NCI-H524 treated with DMSO at 0.1 percent for 48 hours (cell line): ENCODE measurements around the gene SRPX2.

ENCODE experiments used
- DNase-seq: peaks from one replicate; lab custom pipeline; 2025; lab: John Stamatoyannopoulos, UW

Gene SRPX2, protein sequence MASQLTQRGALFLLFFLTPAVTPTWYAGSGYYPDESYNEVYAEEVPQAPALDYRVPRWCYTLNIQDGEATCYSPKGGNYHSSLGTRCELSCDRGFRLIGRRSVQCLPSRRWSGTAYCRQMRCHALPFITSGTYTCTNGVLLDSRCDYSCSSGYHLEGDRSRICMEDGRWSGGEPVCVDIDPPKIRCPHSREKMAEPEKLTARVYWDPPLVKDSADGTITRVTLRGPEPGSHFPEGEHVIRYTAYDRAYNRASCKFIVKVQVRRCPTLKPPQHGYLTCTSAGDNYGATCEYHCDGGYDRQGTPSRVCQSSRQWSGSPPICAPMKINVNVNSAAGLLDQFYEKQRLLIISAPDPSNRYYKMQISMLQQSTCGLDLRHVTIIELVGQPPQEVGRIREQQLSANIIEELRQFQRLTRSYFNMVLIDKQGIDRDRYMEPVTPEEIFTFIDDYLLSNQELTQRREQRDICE

DNA sequence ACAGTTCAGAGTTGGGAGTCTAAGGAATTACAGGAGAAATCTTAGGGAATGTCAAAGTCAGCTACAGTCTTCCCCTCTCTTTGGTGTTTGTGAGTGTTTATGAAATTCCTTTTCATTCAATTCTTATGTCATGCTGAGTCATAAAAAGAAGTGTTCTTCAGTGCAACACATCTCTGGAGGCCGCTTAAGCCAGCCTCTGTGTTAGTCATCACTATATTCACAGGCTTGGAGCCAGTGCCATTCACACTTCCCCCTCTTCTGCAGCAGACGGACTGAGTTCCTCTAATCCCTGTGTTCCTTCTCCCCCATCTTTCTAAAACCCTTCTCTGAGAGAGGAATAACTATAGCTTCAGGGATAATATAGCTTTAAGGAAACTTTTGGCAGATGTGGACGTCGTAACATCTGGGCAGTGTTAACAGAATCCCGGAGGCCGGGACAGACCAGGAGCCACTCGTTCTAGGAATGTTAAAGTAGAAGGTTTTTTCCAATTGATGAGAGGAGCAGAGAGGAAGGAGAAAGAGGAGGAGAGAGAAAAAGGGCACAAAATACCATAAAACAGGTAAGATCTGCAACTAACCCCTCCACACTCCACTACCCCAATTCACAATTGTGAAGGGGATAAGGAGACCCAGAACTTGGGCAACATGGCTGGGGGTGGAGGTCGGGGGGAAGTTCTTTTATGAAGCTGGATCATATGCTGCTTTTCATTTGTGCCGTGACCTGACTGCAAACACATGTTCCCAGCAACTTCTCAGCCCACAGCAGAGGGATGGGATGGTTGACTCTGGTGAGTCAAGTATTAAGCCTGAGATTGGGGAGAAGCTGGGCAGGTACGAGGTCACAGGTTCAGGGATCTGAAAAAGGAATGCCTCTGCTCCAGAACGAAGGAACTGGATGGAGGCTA is at the start of gene SRPX2:
TSS of gene SRPX2 (plus strand) at position 244 of the 905 bp plus-strand sequence. CDS start 2,124 bp downstream, outside the sequence.
- DNase-seq = no peak

DNA sequence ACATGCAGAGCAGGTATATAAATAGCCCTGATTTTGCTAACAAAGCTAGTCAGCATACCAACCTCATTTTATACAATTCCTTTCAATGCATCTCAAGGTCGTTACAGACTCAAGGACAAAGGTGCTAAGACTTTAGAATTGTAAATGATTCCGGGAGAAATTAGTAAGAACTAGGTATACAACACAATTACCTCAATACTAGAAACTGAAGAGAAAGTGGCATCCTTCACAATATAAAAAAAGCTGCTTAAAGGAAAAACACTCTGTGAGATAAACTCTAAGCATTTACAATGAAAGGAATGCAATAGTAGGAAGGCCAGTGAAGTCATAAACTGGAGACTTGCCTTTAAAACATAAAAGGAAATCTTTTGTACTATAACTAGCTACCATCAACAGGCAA is 47.4 kb upstream of the SRPX2 start:
- no peak for DNase-seq

DNA sequence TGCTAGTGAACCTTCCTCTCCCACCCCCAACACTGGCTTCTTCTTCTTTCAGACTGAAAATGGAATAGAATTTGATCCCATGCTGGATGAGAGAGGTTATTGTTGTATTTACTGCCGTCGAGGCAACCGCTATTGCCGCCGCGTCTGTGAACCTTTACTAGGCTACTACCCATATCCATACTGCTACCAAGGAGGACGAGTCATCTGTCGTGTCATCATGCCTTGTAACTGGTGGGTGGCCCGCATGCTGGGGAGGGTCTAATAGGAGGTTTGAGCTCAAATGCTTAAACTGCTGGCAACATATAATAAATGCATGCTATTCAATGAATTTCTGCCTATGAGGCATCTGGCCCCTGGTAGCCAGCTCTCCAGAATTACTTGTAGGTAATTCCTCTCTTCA is 44.5 kb upstream of the SRPX2 start:
- DNase-seq = no peak

DNA sequence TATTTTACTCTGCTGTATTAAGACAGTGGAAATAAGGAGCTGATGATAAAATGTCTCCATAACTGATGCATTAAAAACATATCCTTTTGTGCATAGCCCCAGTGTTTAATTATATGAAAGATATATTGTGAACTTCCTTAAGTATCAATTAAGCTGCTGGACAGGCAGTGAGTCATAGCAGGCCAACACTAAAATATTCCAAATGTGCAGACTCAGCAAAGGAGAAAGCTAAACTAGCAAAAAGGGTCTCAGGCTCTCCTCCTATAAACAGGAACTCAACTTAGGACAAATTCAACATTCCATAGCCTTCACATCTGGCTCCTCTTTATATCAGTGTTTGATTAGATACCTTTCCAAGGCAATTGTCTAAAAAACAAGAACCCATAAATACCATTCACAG is 43.7 kb upstream of the SRPX2 start:
- DNase-seq = no peak

DNA sequence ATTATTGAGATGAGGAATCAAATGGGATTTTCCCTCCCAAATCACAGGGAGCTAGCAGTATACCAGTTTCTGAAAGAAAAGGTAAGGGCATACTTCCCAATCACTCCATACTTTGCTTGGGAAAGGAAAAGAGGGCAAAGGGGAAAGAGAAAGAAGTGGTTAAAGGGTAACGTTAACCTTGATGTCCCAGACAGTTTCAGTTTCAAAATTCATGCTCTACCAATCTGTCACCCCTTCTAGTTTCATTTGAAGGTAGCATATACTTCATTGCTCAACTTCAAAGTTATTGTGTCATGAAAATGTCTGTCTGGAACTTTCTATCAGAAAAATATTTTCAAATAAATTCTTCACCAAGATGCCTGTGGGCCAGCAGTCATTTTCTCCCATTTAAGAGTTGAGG is 43.2 kb upstream of the SRPX2 start:
- DNase-seq = no peak

DNA sequence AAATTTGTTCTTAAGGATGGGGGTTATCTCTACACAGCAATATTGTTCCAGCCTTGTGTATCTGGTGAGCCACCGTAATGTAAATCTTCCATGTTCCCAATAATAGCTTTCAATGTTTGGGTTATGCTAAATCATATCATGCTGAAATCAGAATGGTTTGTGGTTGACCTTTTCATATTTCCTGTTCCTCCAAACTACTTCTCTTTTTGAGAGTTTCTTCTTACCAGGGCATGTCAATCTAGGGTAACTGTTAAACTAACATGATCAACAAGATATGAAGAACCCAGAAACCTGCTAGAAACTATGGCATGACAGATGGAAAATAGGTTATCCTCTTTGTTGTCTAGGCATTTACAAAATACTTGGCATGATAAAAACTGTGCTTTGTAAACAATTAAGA is 37.2 kb upstream of the SRPX2 start:
- DNase-seq = no peak

DNA sequence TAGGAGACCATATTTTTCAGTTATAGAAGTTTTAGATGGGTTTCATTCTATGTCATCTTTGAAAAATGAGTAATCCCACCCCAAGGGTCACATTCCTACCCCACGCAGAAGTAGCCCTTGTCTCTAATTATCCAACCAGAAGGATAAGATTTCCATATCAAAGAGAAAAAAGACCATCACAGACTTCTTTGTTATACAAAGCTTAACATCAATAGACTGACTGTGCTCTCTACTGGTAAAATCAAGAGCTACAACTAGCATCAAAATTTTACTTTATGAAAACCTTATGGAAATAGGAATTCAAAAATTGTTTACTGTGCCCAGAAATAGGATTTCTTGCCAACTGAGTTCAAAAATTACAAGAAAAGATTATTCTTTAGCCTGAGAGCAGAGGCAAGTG is 34.4 kb upstream of the SRPX2 start:
- DNase-seq = no peak

DNA sequence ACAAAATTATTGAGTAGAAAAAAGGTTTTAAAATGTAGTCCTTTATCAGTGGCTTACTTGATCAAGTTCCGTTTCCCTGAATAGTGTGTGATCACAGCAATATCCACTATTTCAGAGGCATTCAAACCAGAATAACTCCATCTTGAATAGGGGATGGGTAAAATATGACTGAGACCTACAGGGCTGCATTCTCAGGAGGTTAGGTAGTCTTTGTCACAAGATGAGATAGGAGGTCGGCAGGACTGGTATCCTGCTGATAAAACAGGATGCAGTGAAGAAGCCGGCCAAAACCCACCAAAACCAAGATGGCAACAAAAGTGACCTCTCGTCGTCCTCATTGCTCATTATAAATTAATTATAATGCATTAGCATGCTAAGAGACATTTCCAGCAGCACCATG is 32.0 kb upstream of the SRPX2 start:
- no peak for DNase-seq

DNA sequence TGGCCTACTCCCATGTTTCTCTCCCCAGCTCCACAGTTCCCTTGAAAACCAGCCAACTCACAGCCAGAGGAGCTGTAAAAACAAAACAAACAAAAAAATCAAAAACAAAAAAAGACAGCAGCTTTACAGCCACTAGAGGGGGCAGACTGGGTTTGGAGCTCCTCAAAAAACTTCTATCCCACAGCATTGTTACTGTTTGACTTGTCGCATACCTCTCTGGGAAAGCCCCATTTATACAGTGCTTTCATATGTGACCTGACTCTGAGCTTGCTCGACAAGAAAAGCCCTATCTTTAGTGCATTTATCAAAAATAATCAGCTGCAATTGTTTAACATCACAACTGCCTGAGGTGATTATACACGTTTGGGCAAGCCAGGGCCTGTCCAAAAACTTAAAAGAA is 29.0 kb upstream of the SRPX2 start:
- peak; percentile 3 for DNase-seq

DNA sequence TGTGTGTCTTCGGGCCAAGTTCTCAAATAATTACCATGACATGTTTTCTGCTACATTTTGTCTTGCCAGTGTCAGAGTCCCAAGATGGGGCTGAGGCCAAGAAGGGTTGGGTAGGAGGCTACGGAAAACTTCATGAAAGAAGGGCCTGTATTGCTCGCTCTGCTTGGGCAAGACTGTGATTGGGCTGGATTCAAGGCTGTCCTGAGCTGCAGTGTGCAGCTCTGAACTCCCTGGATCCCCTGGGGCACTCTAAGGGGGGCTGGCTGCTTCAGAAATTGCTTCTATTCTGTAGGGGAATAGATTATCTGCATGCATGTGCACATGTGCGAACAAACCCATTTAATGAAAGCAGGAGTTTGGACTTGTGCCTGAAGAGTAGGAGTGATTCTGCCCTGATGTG is 21.0 kb upstream of the SRPX2 start:
- DNase-seq = no peak

DNA sequence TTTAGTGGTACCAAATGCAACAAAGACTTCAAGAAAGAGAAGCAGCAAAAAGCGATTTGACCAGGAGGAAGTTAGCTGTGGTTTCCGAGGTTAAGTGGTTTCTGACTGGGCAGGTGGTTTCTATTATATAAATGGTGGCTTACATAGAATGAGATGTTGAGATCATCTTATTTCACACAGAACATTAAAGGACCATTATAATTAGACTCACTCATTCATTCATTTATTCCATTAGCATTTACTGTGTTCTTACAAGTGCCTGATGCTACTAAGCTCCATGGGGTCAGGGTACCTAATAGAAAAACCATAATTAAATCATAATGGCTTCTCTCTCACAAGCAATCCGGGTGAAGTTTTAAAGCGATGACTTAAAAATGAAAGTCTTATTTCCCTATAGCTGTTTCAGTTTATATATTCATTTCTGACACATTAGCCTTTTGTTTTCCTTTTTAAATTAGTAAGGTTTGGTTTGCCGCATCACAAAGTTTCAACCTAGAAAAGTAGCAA is 18.0 kb upstream of the SRPX2 start:
- DNase-seq = no peak

DNA sequence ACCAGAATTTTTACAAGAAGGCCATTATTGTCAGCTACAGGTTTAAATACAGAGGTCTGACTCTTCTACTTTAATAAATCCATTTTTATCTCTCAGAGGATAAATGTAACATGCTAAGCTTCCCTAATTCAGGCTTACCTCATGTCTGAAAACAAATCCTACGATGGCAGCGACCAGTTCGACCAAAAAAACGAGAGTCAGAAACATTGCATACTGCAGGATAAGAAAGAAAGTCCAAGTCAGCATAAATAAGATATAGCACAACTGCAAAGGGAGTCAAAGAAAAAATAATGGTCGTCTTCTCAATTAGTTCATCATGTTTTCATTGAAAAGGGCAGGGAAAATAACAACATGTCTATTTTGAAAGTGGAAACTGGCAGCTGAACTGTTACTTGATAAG is 9.0 kb upstream of the SRPX2 start:
- no peak for DNase-seq

DNA sequence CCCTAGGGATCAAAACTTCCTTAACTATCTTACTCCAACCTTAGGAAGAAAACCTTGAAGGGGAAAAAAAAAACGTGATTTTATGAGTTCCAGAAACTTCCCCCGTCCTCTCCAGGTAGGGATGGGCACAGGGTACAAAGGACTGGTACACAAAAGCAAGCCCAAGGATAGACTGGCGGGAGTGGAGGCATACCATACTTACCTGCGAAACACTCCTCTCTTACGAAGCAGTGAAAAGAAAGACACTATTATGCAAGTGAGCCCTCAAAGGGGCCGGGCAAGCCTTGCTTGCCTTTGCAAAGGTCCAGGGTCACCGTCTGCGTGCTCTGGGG is 8.0 kb upstream of the SRPX2 start:
- no peak for DNase-seq

DNA sequence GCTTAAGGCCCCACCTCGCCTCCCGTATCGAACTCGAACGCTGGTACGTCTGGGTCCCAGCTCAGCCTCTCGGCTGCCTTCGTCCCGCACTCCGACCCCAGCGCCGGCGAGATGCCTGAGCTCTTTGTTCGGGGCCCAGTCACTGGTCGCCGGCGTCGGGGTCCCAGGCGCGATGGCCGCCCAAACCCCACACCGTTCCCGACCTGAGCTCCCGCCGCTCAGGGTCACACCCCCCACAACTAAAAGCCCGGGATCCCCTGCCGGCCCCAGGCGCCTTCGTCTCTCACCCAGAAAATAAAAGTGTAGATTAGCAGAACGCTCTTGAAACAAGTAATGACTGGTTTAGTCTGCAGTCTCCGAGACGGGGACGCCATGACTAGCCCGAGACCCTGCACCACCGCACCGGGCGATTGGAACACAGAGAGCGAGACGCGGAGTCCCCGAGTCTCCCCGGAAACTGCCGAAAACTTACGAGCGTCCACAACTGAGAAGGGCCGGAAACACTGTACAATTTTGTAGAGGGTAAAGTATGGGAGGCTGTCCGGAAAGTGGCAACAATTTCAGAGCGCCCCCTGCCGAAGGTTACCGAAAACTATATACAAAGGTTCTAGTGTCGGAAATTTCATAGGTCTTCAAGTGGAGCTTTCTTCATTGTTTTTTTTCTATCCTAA is 7.5 kb upstream of the SRPX2 start, which contains the start of gene TSPAN6:
TSS of gene TSPAN6 (minus strand) at position 486 of the 671 bp plus-strand sequence. CDS start at position 374, 112 bp downstream.
- DNase-seq = peak; percentile 78

DNA sequence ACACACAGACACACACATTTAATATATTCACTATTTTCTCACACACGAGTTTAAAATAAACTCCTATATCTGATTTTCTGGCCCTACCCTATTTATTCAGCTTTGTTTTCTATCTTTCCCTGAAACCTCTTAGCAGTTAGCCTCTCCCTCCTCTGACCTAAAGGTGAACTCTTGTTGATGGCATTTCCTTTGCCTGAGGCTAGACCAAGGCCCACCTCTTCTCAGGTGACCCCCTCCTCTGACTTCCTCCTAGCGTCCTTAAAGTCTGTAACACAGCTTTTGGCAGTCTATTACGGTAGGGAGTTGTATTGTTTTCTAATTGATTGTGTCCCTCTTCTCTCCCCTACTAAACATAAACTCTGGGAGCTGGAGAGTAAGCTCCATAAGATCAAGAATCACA is 1.7 kb upstream of the SRPX2 start:
- DNase-seq = no peak

DNA sequence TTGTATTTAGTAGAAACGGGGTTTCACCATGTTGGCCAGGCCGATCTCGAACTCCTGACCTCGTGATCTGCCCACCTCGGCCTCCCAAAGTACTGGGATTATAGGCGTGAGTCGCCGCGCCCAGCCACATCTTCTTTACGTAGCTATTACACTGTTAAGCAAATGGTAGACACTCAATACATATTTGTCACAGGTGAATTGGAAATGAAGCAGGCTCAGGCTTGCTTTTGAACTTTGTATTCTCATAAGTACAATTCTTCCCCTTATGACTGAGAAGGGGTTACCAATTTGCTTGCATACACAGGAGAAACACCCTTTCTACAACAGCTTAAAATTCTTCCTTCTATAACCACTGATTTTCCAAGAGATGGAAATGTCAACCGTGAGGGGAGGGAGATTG is 787 bp upstream of the SRPX2 start:
- no peak for DNase-seq

DNA sequence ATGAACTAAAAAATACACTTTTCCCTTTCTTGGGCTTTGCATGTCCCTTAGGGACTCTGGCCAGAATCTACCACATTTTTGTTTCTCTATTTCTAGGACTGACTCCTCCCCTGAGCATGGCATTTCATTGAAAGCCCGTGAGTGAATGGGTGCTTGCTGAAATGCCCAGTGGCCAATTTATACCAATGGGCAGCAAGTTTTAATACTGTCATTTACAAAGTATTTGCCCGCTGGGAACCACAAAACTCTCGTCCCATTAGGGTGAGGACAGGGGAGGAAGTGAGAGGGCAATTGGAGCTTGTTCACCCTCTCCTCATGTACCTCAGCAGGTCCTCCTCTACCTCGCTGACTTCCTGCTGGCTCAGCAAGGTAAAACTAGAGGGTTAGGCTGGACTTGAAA is 1.1 kb downstream of the SRPX2 start:
- no peak for DNase-seq

DNA sequence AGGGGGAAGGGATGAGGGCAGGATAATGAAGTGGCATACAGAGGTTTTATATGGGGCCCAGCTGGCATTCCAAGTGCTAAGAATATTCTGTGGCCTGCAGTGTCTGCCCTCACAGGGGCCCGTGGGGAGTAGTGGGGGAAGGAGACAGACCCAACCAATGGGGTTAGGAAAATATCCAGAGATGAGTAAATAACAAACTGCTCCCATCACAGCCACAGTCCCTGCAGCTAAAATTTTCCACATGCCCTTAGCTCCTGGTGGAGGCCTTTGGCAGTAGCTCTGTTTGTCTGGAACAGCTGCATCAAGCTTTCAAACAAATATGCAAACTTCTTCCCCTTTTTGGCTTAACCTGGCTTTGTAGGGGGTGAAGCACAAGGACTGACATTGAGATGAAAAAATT is 3.1 kb downstream of the SRPX2 start:
- no peak for DNase-seq

DNA sequence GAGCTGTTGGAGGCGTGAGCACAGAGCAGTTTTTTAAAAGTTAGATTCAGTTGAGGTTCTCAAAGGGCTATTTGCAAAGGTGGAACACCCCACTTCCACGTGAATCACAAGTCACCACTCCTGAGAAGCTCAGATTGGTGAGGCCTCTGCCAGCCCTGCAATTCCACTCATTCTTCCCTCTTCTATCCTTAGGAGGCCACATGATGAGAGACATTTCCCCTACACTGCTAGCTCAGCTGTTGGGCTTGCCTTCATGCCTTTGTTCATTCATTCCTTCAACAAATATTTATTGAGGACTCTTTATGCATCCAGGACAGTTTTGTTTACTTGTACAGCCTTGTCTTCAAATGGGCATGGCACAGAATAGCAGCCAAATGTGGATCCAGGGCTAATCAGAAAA is 3.7 kb downstream of the SRPX2 start:
- no peak for DNase-seq

DNA sequence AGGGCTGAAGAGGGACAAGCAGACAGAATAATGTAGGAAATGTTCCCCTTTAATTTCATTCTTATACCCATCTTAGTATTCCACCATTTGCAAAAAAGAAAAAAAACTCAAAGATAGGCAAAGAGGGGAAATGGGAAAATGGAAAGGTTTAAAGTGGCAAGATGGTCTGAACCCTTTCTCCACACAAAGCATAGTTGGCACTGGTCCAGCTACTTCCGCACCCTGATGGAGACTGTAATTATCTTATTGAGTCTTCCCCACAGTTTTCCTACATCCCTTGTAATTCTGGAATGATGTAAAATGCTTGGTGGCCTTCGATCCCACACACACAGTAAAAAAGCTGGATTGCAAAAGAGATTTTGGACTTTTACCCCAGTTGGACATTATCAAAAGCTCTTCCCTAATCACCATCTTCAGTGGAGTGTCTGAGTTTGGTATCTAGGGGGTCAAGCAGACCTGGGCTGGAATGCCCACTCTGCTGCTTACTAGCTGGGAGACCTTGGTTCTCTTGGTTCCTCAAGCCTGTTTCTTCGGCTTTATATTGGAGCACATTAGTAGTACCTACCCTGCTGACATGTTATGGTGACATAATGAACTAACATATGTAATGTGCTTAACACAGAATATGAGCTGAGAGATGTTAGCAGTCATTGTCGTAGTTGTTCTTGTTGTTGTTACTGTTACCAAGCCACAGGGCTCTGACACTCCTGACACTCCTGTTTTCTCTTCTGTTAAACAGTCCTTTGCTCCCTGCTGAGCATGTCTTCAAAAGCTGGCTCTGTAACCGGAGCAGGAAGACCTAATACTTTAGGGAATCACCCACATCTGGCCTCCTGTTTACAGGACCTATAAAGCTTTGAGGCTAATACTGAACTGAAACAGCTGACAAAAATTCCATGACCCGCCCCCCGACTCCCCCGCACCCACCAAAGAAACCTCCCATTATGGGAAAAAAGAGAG is 4.7 kb downstream of the SRPX2 start:
- DNase-seq = peak; percentile 14
